Left renal cortex interstitium (tissue), 4 donors: ENCODE measurements around the gene KISS1. TPM values are rescaled to one million over a fixed set of nuclear protein-coding genes. Genes with fewer than 3 reads are reported as not detected.
"Not testable (repeated sequence)": the region's sequence is repeated elsewhere in the genome, so short reads cannot be mapped to it uniquely, and the experiment has no call there.

Source experiments
- DNase-seq, 4 donors: peaks; one replicate each; pipeline ENCODE4 v3.0.0-alpha.2; 2013; ENCODE audit warnings: low read depth in 4 of 4, low spot score in 2 of 4, missing footprints in 1 of 4
- polyA plus RNA-seq, 4 donors: library from polyadenylated mRNA; unstranded; fragments of 120-200 nt; gene quantifications; one replicate each; pipeline ENCODE4 v1.2.1, GENCODE V29; 2013; ENCODE audit not compliant: insufficient read length in 4 of 4

Gene KISS1, protein sequence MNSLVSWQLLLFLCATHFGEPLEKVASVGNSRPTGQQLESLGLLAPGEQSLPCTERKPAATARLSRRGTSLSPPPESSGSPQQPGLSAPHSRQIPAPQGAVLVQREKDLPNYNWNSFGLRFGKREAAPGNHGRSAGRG
- 1 to 10 TPM in 1 of 4 donors, under 1 TPM in 3; 0.32 to 1.5 (median 0.67) TPM for polyA plus RNA-seq

DNA sequence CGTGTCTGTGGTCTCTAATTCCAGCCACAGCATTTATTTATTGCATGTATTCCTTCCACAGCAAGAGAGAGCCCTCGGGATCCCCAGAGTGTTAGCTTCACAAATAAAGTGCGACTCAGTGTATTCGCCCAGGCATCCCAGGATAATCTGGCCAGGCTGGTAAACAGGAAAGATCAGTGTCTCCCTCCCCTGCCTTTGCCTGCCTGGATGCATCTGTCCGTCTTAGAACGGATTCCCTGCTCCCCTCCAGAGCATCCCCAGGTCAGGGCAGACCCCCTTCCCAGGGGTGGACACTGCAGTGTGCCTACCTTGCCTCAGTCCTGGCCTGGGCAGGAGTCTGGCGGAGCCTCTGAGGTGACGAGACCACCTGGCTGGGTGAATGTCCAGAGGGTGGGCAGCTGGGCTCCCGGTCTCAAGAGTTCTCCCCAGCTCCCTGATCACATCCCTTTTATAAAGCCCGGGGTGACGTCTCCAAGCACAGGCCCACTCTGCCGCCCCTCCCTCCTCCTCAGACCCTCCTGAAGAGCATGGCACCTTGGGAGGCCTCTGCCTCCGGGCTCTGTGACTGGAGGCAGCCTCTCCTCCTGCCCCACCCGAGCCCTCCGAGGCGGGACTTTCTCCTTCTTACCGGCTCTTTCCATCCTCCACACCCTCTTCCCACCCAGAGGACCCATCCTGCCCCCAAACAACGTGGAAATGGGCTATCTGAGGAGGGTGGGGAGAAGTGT lies at the start of gene KISS1:
TSS of gene KISS1 (minus strand) at position 424 of the 728 bp plus-strand sequence. CDS start 3,615 bp downstream, outside the sequence.
- DNase-seq, result no peak

DNA sequence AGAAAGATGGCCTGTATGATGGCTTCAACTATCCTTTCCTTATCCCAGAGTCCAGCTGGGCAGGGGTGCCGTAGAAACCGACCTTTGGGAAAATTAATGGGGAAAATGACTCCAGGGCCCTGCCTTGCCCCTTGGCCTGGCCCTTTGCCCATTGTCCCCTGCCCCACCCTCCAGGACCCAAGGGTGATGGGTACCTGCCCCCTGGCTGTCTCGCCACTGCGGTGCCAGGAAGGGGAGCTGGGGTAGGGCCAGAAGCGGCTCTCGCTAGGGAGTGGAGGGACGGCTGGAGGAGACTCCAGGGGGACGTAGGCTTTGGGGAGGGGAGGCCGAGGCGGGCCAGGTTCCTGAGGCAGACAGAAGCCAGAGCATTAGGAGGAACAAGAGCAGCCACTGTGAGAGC lies 46.6 kb upstream of the KISS1 start:
- DNase-seq, result no peak

DNA sequence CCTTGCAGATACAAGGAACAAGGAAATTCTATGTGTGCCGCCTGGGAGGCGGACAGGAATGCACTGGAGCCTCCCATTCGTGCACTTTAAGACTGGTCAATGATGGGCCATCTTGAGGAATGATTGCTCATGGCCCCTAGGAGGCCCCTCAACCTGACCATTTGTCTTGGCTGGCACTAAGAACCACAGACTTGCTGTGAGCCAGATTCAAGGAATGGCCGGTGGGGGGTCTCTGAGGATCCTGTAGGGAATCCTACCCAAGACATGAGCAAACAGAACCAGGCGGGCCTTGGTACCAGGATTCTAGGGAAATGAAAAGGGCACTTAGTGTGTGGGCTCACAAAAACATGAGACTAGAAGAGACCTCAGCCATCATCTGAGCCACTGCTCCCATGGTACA lies 45.6 kb upstream of the KISS1 start:
- no peak for DNase-seq

DNA sequence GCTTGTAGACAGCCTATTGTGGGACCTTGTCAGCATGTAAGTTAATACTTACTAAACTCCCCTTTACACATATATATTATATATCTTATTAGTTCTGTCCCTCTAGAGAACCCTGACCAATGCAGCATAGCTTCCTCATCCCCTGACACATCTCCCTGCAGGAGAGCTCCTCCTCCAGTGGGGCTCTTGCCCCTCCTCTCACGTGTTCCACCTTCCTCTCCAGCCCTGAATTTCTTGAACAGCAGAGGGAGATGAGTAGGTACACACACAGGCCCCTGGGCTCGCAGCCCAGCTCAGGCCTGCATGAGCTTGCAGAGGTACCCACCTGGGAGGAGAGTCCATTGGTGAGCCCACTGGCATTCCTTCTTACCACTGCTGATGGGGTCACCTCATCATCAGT lies 44.8 kb upstream of the KISS1 start:
- DNase-seq, result no peak

DNA sequence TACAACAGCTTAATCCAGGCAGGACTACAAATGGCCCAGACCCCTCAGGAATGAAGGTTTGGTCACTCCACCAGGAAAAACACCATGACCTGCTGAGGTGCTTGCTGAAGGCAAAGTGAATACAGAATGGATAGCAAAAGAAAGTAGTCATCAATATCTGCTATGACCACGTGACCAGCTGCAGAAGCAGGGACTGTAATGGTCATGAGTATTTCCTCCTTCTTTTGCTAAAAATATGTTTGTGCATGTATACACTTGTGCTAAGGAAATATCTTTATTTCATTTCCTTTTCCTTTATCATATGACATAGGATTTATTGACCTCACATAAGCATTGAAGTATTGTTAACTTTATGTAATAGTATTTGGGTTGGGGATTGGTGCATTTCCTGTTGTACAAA lies 43.9 kb upstream of the KISS1 start:
- DNase-seq, result no peak

DNA sequence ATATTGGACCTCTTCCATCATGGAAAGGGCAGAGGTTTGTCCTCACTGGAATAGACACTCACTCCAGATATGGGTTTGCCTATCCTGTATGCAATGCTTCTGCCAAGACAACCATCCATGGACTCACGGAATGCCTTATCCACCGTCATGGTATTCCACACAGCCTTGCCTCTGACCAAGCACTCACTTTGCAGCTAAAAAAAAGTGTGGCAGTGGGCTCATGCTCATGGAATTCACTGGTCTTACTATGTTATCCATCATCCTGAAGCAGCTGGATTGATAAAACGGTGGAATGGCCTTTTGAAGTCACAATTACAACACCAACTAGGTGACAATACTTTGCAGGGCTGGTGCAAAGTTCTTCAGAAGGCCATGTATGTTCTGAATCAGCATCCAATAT lies 43.1 kb upstream of the KISS1 start:
- not testable (repeated sequence) for DNase-seq

DNA sequence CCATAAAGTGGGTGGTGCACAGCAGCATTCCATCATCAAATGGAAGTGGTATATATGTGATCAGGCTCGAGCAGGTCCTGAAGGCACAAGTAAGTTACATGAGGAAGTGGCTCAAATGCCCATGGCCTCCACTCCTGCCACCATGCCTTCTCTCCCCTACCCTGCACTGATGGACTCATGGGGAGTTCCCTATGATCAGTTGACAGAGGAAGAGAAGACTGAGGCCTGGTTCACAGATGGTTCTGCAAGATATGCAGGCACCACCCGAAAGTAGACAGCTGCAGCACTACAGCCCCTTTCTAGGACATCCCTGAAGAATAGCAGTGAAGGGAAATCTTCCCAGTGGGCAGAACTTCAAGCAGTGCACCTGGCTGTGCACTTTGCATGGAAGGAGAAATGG lies 42.2 kb upstream of the KISS1 start:
- not testable (repeated sequence) for DNase-seq

DNA sequence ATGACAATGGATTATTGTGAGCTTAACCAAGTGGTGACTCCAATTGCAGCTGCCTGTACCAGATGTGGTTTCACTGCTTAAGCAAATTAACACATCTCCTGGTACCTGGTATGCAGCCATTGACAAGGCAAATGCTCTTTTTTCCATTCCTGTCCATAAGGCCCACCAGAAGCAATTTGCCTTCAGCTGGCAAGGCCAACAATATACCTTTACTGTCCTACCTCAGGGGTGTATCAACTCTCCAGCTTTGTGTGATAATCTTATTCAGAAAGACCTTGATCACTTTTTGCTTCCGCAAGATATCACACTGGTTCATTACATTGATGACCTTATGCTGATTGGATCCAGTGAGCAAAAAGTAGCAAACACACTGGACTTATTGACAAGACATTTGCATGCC lies 41.2 kb upstream of the KISS1 start:
- DNase-seq, result not testable (repeated sequence)

DNA sequence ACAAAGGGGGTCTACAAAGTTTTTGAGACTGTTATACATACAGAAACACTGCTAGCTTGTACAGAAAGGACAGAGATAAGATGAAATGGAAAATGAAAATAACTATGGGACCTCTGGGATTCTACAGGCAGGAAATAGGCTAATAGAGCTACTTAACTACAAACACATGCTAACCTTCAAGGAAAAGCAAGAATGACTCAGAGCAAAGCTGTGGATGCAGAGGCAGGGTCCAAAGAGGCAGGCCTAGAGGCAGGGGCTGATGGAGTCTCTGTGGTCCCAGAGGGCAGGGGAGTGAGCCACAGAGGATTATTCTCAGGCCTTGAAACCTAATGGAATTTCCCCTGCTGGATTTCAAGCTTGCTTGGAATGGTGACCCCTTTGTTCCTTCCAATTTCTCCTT lies 36.2 kb upstream of the KISS1 start:
- no peak for DNase-seq

DNA sequence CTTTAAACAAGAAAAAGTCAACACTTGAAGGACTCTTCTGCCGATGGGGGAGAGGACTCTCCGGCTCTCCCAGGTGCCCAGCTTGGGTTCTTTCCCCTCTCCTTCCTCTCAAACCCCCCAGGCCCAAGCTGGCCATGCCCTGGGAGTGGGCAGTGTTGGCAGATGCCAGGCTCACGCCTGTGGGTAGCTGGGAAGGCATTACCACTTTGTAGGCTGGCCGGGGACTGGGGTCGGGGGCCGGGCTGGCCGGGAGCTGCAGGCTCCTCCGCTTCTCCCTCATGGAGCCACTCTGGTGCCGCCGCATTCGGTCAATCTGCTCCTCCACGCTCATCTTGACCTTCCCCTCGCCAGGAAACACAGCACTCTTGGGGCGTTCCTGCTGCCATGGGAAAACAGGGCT lies 33.9 kb upstream of the KISS1 start:
- DNase-seq, result no peak

DNA sequence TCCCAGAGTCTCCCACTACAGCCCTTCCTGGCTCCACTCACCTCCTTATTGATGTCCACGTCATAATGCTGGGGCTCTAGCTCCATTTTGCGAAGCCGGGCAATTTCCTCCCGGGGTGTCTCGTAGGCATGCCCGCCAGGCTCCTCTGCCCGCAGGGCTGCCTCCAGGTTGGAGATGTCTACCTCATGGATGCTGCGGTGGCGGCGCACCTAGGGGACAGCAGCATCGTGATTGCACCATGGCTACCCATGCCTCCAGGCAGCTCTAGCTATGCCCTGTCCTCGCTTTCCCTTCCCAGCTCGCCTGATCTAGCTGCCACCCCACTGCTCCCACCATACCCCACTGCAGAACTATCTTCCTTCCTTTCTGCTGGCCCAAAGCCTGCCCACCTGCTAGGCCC lies 32.6 kb upstream of the KISS1 start:
- DNase-seq, result no peak

DNA sequence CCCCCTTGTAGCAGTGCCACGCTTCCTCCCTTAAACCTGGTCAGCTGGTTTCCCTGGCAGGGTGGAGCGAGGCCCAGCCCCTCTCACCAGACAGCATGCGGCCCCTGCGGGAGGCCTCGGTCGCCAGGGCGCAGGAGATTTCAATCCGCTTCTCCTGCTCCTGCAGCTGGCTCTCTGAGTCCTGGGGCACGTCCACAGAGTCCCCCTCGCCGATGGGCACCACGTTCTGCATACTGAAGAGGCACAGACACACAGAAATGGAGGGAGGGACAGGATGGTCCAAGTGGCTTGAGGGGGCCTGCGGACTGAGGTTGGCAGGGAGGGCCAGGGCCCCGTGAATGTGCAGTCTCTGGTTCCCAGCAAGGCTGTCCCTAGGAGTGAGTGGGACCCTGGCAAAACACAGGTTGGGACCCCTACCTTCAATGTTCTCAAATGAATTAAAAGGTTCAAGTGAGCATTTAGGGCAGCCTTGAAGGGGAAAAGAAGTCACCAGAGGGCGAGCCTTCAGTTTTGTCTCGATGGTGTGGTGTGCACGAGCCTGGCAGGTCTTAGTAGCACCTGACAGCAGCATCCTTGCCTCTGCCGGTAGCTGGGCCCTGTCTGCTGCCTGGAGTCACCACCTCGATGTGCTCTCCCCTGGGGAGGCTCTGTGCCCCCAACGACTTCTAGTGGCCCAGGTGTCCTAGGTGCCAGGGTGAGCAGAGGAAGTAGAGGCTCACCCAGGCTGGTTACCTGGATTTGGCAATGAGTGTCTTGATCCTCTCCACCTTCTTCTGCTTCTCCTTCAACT lies 31.9 kb upstream of the KISS1 start:
- DNase-seq, result no peak

DNA sequence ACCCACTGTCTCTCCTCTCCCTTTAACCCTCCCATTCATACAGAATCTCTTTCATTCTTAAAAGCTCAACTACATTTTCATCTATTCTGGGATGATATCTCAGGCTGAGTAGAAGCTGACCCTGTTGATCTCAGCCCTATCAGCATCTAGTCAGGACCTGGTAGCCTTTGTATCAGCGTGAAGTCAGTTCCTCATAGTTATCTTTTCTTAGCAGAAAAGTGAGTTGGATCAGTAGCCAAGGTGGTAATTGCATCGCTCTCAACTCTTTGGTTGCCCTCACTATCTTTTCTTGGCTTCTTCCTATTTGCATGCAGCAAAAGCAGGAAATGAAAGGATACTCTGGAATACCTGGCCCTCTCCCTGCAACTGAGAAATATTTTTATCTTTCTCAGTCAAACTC lies 31.1 kb upstream of the KISS1 start:
- no peak for DNase-seq

DNA sequence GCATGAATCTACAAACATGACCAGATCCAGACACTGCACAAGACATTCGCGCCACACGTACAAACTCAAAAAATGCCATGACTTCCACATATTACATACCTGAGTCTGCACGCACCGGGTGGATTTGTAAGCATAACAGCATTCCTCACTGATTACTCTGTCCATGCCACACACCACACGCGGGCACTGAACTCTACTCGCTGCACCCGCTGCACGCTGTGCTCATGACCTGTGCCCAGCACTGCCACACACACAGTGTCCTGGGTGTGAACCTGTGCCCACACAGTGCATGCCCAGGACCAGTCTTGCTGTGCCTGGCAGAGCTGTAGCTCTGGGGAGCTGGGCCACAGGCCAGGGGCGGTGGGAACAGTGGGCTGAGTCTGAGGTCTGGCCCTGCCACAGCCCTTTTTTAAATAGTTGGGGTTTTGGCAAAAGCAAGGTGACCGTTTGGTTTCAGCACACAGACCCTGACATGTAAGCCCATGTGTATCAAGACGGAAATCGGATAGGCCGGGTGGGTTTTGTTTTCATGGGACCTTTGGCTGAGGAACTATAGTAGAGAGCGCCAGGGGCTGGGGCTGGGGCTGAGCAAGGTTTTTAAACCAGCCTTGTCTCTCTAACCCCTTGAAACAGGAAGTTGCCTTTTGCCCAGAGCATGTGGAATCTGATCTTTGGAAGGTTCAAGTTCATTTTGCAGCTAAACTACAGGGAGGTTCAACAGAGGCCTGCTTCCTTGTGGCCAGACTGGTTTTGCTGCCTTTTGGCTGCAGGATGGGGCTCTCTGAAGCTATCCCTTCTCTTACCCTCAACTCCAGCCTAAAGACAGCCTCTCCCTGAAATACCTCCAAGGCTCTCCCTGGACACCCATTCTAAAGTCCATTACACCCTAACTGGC lies 29.8 kb upstream of the KISS1 start:
- peak in 1 of 4 donors; percentile 32 for DNase-seq

DNA sequence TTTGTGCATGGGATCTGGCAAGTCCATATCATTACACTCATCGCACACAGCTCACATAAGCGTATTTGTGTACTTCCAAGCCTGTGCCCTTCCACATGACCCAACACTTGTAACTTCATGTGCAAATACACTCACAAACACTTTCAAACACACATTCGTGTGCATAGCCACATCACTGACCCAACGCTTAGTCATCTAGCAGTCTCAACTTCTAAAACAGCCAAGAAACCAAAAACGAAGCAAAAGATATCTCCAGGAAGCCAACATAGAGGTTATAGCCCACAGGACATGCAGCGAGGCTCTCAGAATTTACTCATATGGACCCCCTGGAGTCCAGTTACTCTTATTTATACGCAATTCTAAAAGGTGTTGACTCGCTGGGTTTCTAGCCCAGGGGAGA lies 28.4 kb upstream of the KISS1 start:
- no peak for DNase-seq

DNA sequence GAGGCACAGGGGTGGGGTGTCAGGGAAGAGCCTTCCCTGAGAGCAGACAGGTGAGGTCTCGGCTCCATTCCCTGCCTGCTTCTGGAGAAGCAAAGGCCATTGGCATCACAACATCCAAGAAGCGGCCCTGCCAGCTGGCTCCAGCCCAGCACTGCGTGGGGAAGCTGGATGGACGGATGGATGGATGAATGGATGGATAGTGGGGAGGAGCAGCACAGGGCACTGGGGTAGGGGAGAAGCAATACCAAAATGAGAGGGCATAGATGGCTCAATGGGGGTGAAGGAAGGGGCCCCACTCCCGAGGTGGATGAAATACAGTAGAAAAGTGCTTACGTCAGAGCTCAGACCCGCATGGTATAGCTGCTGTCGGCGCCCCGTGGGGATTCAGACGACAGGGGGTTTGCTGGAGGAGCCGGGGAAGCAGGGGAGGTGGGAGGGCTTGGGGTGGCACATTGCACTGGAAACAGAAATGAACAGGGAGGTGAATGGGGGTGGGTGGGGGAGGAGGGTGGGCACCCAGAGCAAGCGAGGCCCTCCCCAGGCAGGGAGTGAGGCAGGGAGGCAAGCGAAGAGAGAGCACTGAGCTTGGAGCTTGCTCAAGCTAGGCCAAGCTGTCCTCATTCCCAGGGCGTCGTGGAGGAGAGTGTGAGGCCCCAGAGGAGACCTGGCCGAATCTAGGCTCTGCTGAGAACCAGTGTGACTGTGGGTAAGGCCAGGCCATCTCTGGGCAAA lies 27.0 kb upstream of the KISS1 start:
- no peak for DNase-seq

DNA sequence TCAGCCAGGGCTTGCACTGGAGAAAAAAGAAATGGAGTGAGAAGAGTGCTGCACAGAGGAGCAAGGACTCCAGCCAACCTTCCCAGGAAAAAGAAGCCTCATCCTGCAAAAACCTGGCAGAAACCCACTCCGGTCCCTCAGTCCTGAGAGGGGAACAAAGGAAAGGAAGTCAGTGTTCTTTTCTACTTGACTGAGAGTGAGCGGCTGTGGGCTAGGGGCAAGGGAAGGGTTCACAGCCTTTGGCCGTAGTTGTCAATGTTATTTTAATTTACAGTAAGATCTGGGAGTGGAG lies 26.4 kb upstream of the KISS1 start:
- DNase-seq, result no peak

DNA sequence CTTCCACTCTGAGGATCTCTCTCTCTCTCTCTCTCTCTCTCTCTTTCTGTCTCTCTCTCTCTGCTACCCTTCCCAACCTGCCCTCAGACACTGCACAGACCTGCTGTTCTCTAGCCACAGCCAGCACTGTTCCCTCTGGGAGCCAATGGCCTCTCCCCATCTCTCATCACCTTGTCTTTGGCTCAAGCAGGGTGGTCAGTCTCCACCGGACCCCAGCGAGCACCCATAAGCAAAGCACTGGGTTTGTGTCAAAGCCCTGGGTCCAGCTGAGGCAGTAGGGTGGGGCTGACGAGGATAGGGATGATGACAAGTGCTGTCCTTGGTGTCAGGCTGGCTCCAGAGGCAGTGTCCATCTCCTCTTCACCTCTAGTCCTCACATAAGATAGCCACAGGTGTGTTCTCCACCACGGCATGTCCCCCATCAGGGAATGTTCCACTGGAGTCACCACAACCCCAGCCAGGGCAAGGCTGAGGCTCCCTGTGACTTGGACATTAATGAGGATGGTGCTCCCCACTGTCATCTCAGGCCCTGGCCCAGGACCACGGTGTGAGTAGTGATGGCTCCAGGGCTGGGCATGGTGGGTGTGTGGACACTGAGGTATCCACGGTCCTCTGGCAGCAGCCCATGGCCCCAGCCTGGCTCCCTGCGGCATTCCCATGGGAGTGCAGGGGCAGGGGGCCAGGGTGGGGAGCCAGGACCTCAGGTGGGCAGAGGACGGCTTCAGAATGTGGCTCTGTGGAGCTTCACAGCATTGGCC lies 25.9 kb upstream of the KISS1 start:
- no peak for DNase-seq

DNA sequence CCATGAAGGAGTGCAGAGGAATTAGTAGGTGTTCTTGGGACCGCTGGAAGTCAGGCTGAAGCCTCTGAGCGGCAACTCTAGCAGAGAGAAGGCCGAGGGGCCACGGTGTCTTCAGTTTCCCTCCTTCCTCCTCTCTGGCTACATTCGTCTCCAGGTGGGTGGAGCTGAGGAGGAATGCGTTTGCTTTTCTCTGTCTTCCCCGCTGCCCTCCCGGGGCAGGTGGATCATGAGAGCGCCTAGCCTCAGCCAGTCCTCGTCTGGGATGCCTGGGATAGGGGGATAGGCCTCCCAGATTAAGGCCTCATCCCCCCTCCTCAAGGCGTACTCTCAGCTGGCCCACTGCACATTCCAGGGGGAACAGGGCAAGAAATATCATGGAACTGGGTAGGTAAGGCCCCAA lies 25.0 kb upstream of the KISS1 start:
- DNase-seq, result no peak
